ENCODE measurements around the gene AMN. TPM values are rescaled to one million over a fixed set of nuclear protein-coding genes. Genes with fewer than 3 reads are reported as not detected.

Gene AMN
- total RNA-seq, 1 experiment from 2014 or later: 70.7 TPM

DNA sequence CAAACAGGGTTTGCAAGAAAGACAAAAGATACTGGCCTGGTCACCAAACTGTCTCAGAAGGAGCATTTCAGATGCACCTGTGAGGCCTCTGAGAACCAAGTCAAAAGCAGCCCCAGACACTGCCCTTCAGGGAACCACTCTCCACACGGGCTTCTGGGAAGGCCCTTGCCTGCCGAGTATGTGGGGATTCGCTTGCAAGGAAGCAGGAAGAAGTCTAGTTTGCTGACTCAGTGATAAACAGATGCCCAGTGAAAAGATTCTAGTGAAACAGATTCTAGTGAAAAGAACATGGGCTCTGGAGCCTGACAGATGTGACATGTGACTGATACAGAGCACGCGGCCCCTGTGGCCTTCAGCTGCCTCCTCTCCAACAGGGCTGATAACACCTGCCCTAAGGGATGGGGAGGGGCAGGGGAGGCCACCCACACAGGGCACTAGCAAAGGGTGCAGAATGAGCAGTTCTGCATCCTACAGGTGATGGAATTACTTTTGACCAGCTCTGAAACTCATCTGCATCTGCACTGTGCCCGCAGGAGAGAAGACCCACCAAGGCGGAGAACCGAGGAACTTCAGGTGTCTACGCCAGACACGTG lies 19.1 kb downstream of the AMN start:
- BruUV-seq (replicated peaks): no TSS peak
- Mint-ChIP-seq H3K27me3 (ENCODE audit: insufficient read depth, unreplicated experiment) (no peaks in the 10 kb centered on the region), H3K36me3 (ENCODE audit: insufficient read depth, unreplicated experiment) (peaks cover 56% of the 10 kb centered on the region), H3K4me1 (ENCODE audit: low read depth, unreplicated experiment) (no peaks in the 10 kb centered on the region), H3K4me3 (ENCODE audit: unreplicated experiment) (no peak overlapping the region), H3K9me3 (ENCODE audit: unreplicated experiment) (no peaks in the 10 kb centered on the region), H3K27ac (ENCODE audit: unreplicated experiment) (no peak overlapping the region)
- no peak for DNase-seq
- intact Hi-C loops (cut with micrococcal nuclease; ENCODE audit: unreplicated experiment): no loop called here
- Histone ChIP-seq H3K4me3 (ENCODE audit: low read depth, low read length) (no peak overlapping the region), H3K27me3 (replicated peaks; ENCODE audit: control insufficient read depth, insufficient read depth, low read length) (no peaks in the 10 kb centered on the region), H3K4me1 (no peaks in the 10 kb centered on the region), H3K9me3 (no peaks in the 10 kb centered on the region), H3K36me3 (ENCODE audit: control insufficient read depth, insufficient read depth, low read length) (peaks cover 1% of the 10 kb centered on the region; the same call in 1 of the 2 replicates)
- TF ChIP-seq CTCF (IDR thresholded peaks at IDR 0.05; ENCODE audit: insufficient read depth in 1 of 2, low read depth in 1 of 2, low read length in 1 of 2, severe bottlenecking in 1 of 2, unreplicated experiment in 1 of 2): no peak
- CTCF ChIA-PET: interaction anchor here (0.6 kb wide), 1 partner anchor 146 kb away, joined by 3 read pairs; no protein-coding TSS in a partner anchor
- POLR2A ChIA-PET: no interaction called here

GRCh38 chr14:102942069-102942468 lies 19.6 kb downstream of the AMN start:
- Mint-ChIP-seq H3K27ac (ENCODE audit: unreplicated experiment) (no peak overlapping the region), H3K4me3 (ENCODE audit: unreplicated experiment) (no peak overlapping the region), H3K27me3 (ENCODE audit: insufficient read depth, unreplicated experiment) (no peaks in the 10 kb centered on the region), H3K36me3 (ENCODE audit: insufficient read depth, unreplicated experiment) (peaks cover 52% of the 10 kb centered on the region), H3K9me3 (ENCODE audit: unreplicated experiment) (no peaks in the 10 kb centered on the region), H3K4me1 (ENCODE audit: low read depth, unreplicated experiment) (no peaks in the 10 kb centered on the region)
- POLR2A ChIA-PET: no interaction called here
- CTCF ChIA-PET: interaction anchor here (0.6 kb wide), 1 partner anchor 145 kb away, joined by 3 read pairs; no protein-coding TSS in a partner anchor
- H3K4me3 ChIP-seq (ENCODE audit: low read depth, low read length): no peak overlapping the region
- BruUV-seq (replicated peaks): no TSS peak
- H3K9me3 ChIP-seq: no peaks in the 10 kb centered on the region
- intact Hi-C loops (cut with micrococcal nuclease; ENCODE audit: unreplicated experiment): no loop called here
- no peaks in the 10 kb centered on the region for H3K27me3 ChIP-seq (replicated peaks; ENCODE audit: control insufficient read depth, insufficient read depth, low read length)
- H3K4me1 ChIP-seq: no peaks in the 10 kb centered on the region
- peaks cover 1% of the 10 kb centered on the region; the same call in 1 of the 2 replicates for H3K36me3 ChIP-seq (ENCODE audit: control insufficient read depth, insufficient read depth, low read length)
- no peak for TF ChIP-seq CTCF (IDR thresholded peaks at IDR 0.05; ENCODE audit: insufficient read depth in 1 of 2, low read depth in 1 of 2, low read length in 1 of 2, severe bottlenecking in 1 of 2, unreplicated experiment in 1 of 2)
- no peak for DNase-seq

- POLR2A ChIA-PET: no interaction called here
- Histone ChIP-seq H3K4me3 (ENCODE audit: low read depth, low read length) (no peak overlapping the region), H3K9me3 (no peaks in the 10 kb centered on the region), H3K36me3 (ENCODE audit: control insufficient read depth, insufficient read depth, low read length) (peaks cover 1% of the 10 kb centered on the region; the same call in 1 of the 2 replicates), H3K4me1 (no peaks in the 10 kb centered on the region), H3K27me3 (replicated peaks; ENCODE audit: control insufficient read depth, insufficient read depth, low read length) (no peaks in the 10 kb centered on the region)
- H3K27me3 Mint-ChIP-seq (ENCODE audit: insufficient read depth, unreplicated experiment): no peaks in the 10 kb centered on the region
- CTCF ChIA-PET: no interaction called here
- no peak overlapping the region for H3K4me3 Mint-ChIP-seq (ENCODE audit: unreplicated experiment)
- no peak overlapping the region for H3K27ac Mint-ChIP-seq (ENCODE audit: unreplicated experiment)
- intact Hi-C loops (cut with micrococcal nuclease; ENCODE audit: unreplicated experiment): no loop called here
- no TSS peak for BruUV-seq (replicated peaks)
- H3K4me1 Mint-ChIP-seq (ENCODE audit: low read depth, unreplicated experiment): no peaks in the 10 kb centered on the region
- no peaks in the 10 kb centered on the region for H3K9me3 Mint-ChIP-seq (ENCODE audit: unreplicated experiment)
- DNase-seq: no peak
- no peak for TF ChIP-seq CTCF (IDR thresholded peaks at IDR 0.05; ENCODE audit: insufficient read depth in 1 of 2, low read depth in 1 of 2, low read length in 1 of 2, severe bottlenecking in 1 of 2, unreplicated experiment in 1 of 2)
- peaks cover 47% of the 10 kb centered on the region for H3K36me3 Mint-ChIP-seq (ENCODE audit: insufficient read depth, unreplicated experiment)
Observed at GRCh38 chr14:102943454-102943853, 21.0 kb downstream of the AMN start.
